Stimulated activated CD4-positive, alpha-beta T cell treated with anti-CD3 and anti-CD28 coated beads, TNF-alpha, amount 100 ng/mL, for 1 hour (primary cell): ENCODE data around the gene EPB41.

Experiments
- DNase-seq, 3 donors: peaks; one replicate each; pipeline ENCODE4 v3.0.0-alpha.2; 2020; ENCODE audit warnings: low read depth in 3 of 3, low spot score in 1 of 3

Gene EPB41

GRCh38 chr1:29164588-29164987 is 250.2 kb downstream of the EPB41 start:
- no peak for DNase-seq

GRCh38 chr1:29166291-29166878 is 252.0 kb downstream of the EPB41 start:
- no peak for DNase-seq

- DNase-seq: no peak
These were observed 253.5 kb downstream of the EPB41 start for GRCh38 chr1:29167904-29168303.
